Suppressor macrophage treated with lipopolysaccharide for 1 hour (primary cell): ENCODE data around the gene TRNAU1AP.
"Not testable (repeated sequence)": the region's sequence is repeated elsewhere in the genome, so short reads cannot be mapped to it uniquely, and the experiment has no call there.

Experiments used
- DNase-seq, 3 donors: peaks; one replicate each; pipeline ENCODE4 v3.0.0-alpha.2; 2020 to 2022

TRNAU1AP gene

GRCh38 chr1:28578696-28579218 is 25.9 kb downstream of the TRNAU1AP start:
- DNase-seq = no peak

- DNase-seq = no peak
Measured at GRCh38 chr1:28579401-28579800, 26.5 kb downstream of the TRNAU1AP start.

GRCh38 chr1:28580722-28581530 is 28.0 kb downstream of the TRNAU1AP start:
- peak; percentile 29 to 37 (median 35) for DNase-seq

GRCh38 chr1:28581531-28582247 is 28.8 kb downstream of the TRNAU1AP start:
- peak; percentile 98 for DNase-seq

- DNase-seq = peak in 2 of 3 donors; percentile 17 to 25
Measured at GRCh38 chr1:28582248-28582615, 29.3 kb downstream of the TRNAU1AP start.

DNA sequence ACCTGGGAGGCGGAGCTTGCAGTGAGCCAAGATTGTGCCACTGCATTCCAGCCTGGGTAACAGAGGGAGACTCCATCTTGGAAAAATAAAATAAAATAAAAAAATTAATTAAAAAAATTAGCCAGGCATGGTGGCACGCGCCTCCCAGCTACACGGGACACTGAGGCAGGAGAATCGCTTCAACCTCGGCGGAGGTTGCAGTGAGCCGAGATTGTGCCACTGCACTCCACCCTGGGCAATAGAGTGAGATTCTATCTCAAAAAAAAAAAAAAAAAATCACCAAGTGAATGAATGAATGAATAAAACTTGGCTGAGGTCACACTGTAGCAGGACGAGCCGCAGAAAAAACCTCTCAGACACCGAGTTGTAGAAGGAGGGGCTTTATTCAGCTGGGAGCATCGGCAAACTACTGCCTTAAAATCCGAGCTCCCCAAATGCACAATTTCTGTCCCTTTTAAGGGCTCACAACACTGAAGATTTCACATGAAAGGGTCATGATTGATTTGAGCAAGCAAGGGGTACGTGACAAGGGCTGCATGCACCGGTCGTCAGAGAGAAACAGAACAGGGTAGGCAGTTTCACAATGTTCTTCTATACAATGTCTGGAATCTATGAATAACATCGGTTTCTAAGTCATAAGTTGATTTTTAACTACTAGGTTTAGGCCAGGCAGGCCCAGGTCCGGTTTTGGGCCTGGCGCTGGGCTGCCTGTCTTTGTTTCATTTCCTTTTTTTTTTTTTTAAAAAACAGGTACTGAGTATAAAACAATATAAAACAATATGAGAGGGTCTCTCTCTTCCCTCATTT is 33.9 kb downstream of the TRNAU1AP start:
- DNase-seq = not testable (repeated sequence)

- peak; percentile 38 to 81 (median 69) for DNase-seq
Measured at GRCh38 chr1:28591708-28592320, 38.9 kb downstream of the TRNAU1AP start, which contains the start of gene RAB42. RAB42 (plus strand) TSS chr1:28592265; CDS start chr1:28592512, 247 bp downstream.

DNA sequence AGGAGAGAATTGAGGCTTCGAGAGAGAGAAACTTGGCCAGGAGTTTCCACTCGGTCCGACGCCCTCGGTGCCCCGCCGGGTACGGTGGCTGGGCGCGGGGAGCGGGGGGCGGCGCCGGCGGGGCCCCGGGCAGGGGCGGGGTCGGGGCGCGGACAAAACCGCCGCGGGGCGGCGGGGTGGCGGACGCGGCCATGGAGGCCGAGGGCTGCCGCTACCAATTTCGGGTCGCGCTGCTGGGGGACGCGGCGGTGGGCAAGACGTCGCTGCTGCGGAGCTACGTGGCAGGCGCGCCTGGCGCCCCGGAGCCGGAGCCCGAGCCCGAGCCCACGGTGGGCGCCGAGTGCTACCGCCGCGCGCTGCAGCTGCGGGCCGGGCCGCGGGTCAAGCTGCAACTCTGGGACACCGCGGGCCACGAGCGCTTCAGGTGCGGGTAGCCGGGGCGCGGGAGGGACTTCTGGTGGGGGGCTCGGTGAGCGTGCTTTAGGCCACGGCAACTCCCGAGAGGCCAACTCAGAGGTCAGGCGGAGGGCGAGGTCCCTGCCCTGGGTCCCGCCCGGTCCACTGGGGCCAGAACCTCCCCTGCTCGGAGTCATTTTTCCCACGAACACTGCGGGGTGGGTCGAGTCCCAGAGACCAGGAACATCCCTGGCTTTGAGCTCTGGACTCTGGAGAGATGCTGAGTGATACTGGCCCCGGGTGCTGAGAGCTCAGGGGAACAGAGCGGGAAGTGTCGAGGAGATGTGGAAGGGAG is 39.6 kb downstream of the TRNAU1AP start:
- DNase-seq = peak; percentile 29 to 83 (median 61)

GRCh38 chr1:28593988-28594356 is 41.1 kb downstream of the TRNAU1AP start:
- DNase-seq = not testable (repeated sequence)

GRCh38 chr1:28594686-28595411 is 42.0 kb downstream of the TRNAU1AP start:
- not testable (repeated sequence) for DNase-seq

- DNase-seq = no peak
Measured at GRCh38 chr1:28595412-28596191, 42.7 kb downstream of the TRNAU1AP start.

DNA sequence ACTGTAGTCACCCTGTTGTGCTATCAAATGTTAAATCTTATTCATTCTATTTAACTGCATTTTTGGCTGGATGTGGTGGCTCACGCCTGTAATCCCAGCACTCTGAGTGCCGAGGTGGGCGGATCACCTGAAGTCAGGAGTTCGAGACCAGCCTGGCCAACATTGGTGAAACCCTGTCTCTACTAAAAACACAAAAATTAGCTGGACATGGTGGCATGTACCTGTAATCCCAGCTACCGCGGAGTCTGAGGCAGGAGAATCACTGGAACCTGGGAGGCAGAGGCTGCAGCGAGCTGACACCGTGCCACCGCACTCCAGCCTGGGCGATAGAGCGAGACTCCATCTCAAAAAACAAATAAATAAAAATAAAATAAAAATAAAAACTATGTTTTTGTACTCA is 43.4 kb downstream of the TRNAU1AP start:
- not testable (repeated sequence) for DNase-seq

GRCh38 chr1:28601696-28602095 is 48.8 kb downstream of the TRNAU1AP start:
- peak in 2 of 3 donors; percentile 16 to 26 for DNase-seq

GRCh38 chr1:28602536-28603439 is 49.9 kb downstream of the TRNAU1AP start:
- DNase-seq = peak; percentile 83 to 93 (median 90)

DNA sequence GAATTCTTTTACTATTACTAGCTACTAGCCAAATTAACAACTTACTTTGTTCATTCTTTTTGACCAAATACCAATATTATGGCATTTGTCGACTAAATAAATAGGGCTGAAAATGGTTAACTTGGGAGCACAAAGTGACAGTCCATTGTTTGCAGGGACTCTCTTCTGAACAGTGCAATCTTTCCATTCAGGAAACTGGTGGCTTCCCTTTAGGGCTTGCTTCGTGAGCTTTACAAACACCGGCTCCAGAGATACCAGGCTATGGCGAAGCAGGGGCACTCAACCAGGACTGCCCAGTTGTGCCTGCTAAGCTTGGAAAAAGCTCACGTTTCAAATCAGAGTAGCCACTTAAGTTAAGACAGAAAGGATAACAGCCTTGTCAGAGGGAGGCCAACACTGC is 51.5 kb downstream of the TRNAU1AP start:
- DNase-seq = no peak

- no peak for DNase-seq
Measured at GRCh38 chr1:28604962-28605361, 52.1 kb downstream of the TRNAU1AP start.

- DNase-seq = no peak
Measured at GRCh38 chr1:28606771-28607170, 53.9 kb downstream of the TRNAU1AP start.

DNA sequence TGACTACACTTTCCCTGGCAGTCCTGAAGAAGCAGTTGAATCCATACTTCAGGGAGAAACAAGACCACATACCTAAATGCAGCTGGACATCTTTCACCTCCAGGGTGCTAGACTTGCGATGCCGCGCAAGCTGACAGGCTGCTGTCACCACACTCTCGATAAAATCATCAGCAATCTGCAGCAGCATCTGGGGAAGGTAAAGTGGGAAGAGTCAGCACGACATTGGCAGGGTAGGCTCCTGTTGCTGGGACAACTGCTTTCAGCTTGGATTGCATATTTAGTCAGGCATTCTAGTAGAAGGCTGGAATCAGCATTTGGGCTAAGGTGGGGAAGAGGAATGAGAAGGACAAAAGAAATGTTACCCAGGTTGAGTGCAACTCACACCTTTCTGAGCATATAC is 60.3 kb downstream of the TRNAU1AP start:
- DNase-seq = no peak
